HCT116 (cell line): ENCODE results near the gene BMP2K. TPM values are rescaled to one million over a fixed set of nuclear protein-coding genes. Genes with fewer than 3 reads are reported as not detected.

Experiments used
- ATAC-seq: fragments of 200-7000 bp; cut with Tn5 transposase; 2 replicates; pipeline ENCODE4 v1.9.1; 2020; ENCODE audit warnings: mild to moderate bottlenecking, moderate library complexity
- BruUV-seq: library from RNA; stranded (reverse); fragments of 400-500 nt; replicated peaks from 2 replicates; lab custom pipeline; 2021; lab: Mats Ljungman, UMichigan
- CTCF ChIA-PET: fragments of 300-600 bp; sonication (Branson Sonifier 250); formaldehyde crosslinking; loops from one replicate; lab custom pipeline; 2021; ENCODE audit warnings: antibody characterized with exemption; lab: Charles Lee
- POLR2A ChIA-PET: fragments of 300-600, 350-600 bp; sonication (Branson Sonifier 250); formaldehyde crosslinking; loops from one replicate; lab custom pipeline; 2021; ENCODE audit warnings: antibody characterized with exemption; lab: Charles Lee
- RAD21 ChIA-PET, 2 experiments: fragments of 300-600 bp; sonication (Branson Sonifier 250); formaldehyde crosslinking; loops; one replicate each; lab custom pipeline; 2023; ENCODE audit warnings: low total read pairs in 2 of 2; ENCODE audit not compliant: uncharacterized antibody in 2 of 2, unreplicated experiment in 2 of 2, low non-redundant PET in 1 of 2; lab: Charles Lee
- DNase-seq: peaks from one replicate; pipeline ENCODE4 v3.0.0-alpha.2; 2010; ENCODE audit warnings: low read depth, low spot score
- H2AFZ ChIP-seq: fragments of 200-600 bp; shearing (Covaris generic), sonication (generic); 2 replicates; pipeline ENCODE4 v1.6.1; 2017; ENCODE audit warnings: low read depth, mixed run types, mixed read lengths, antibody characterized with exemption, low read length; ENCODE audit not compliant: poor library complexity, severe bottlenecking
- H3K27ac ChIP-seq: 2 replicates; pipeline ENCODE4 v1.5.1; 2012; ENCODE audit warnings: low read depth, low read length
- H3K27me3 ChIP-seq: fragments of 200-600 bp; sonication (generic); 2 replicates; pipeline ENCODE4 v1.6.1; 2016; ENCODE audit warnings: mixed run types, low read length, mixed read lengths; ENCODE audit not compliant: insufficient read depth
- H3K36me3 ChIP-seq, 2 experiments: fragments of 200-500 bp in 1 of 2; fragments of 200-600 bp in 1 of 2; sonication (Bioruptor generic) in 1 of 2; sonication (generic) in 1 of 2; 2 replicates each; pipeline versions ENCODE4 v1.5.1 to v1.6.1; 2014 to 2016; ENCODE audit warnings: low read length in 2 of 2, inconsistent platforms in 1 of 2, mixed read lengths in 1 of 2, mixed run types in 1 of 2; ENCODE audit not compliant: insufficient read depth in 2 of 2, control insufficient read depth in 1 of 2
- H3K4me1 ChIP-seq, 2 experiments: fragments of 200-600 bp in 1 of 2; sonication (generic) in 1 of 2; 2 replicates each; pipeline versions ENCODE4 v1.5.1 to v1.6.1; 2012 to 2017; ENCODE audit warnings: low read length in 2 of 2, inconsistent platforms in 1 of 2, mild to moderate bottlenecking in 1 of 2, mixed read lengths in 1 of 2, mixed run types in 1 of 2, moderate library complexity in 1 of 2; ENCODE audit not compliant: insufficient read depth in 2 of 2, control insufficient read depth in 1 of 2
- H3K4me2 ChIP-seq: fragments of 200-600 bp; sonication (generic); 2 replicates; pipeline ENCODE4 v1.6.1; 2017; ENCODE audit warnings: mixed run types, low read length, mixed read lengths
- H3K4me3 ChIP-seq, 2 experiments: fragments of 200-600 bp in 1 of 2; sonication (generic) in 1 of 2; replicated peaks in 1 of 2; 2 replicates each; pipeline ENCODE4 v1.5.1; 2011 to 2016; ENCODE audit warnings: low read length in 2 of 2, control low read depth in 1 of 2, low read depth in 1 of 2, mild to moderate bottlenecking in 1 of 2, mixed read lengths in 1 of 2, mixed run types in 1 of 2
- H3K79me2 ChIP-seq: fragments of 200-600 bp; sonication (generic); 2 replicates; pipeline ENCODE4 v1.6.1; 2017; ENCODE audit warnings: mild to moderate bottlenecking, mixed run types, low read length, moderate library complexity, mixed read lengths; ENCODE audit not compliant: insufficient read depth
- H3K9ac ChIP-seq: fragments of 200-600 bp; sonication (generic); 2 replicates; pipeline ENCODE4 v1.6.1; 2016; ENCODE audit warnings: low read length, mixed read lengths
- H3K9me2 ChIP-seq: fragments of 200-600 bp; sonication (generic), shearing (Covaris generic); 2 replicates; pipeline ENCODE4 v1.6.1; 2017; ENCODE audit warnings: mixed run types, mild to moderate bottlenecking, moderate library complexity; ENCODE audit not compliant: insufficient read depth
- H3K9me3 ChIP-seq, 2 experiments: fragments of 200-500 bp in 1 of 2; fragments of 200-600 bp in 1 of 2; sonication (Bioruptor generic) in 1 of 2; sonication (generic) in 1 of 2; 2 replicates each; pipeline ENCODE4 v1.6.1; 2014 to 2017; ENCODE audit warnings: low read length in 2 of 2, mixed read lengths in 2 of 2, inconsistent platforms in 1 of 2, low read depth in 1 of 2, mild to moderate bottlenecking in 1 of 2, mixed run types in 1 of 2, moderate library complexity in 1 of 2; ENCODE audit not compliant: control insufficient read depth in 1 of 2, insufficient read depth in 1 of 2
- H4K20me1 ChIP-seq: fragments of 200-600 bp; sonication (generic), shearing (Covaris generic); 2 replicates; pipeline ENCODE4 v1.6.1; 2017; ENCODE audit warnings: mixed run types, mild to moderate bottlenecking, moderate library complexity; ENCODE audit not compliant: insufficient read depth
- CBX3 ChIP-seq: IDR thresholded peaks from 2 replicates; pipeline ENCODE4 v1.6.1; 2012; ENCODE audit warnings: low read depth
- CEBPB ChIP-seq: IDR thresholded peaks from 2 replicates; pipeline ENCODE4 v1.6.1; 2012; ENCODE audit warnings: low read depth
- EGR1 ChIP-seq: IDR thresholded peaks from 2 replicates; pipeline ENCODE4 v1.6.1; 2012; ENCODE audit warnings: low read depth
- ELF1 ChIP-seq: IDR thresholded peaks from 2 replicates; pipeline ENCODE4 v1.6.1; 2012; ENCODE audit warnings: low read depth, borderline replicate concordance
- EZH2 ChIP-seq: fragments of 200-600 bp; sonication (generic); IDR thresholded peaks from 2 replicates; pipeline ENCODE4 v1.6.1; 2017; ENCODE audit warnings: antibody characterized with exemption, mixed run types
- EZH2phosphoT487 ChIP-seq: fragments of 200-600 bp; IDR thresholded peaks from 2 replicates; pipeline ENCODE4 v1.6.1; 2018; ENCODE audit warnings: antibody characterized with exemption, borderline replicate concordance
- FOSL1 ChIP-seq: IDR thresholded peaks from 2 replicates; pipeline ENCODE4 v1.6.1; 2012; ENCODE audit warnings: low read depth
- POLR2A ChIP-seq: IDR thresholded peaks from 2 replicates; pipeline ENCODE4 v1.7.0; 2011; ENCODE audit warnings: borderline replicate concordance; ENCODE audit not compliant: insufficient read depth, insufficient read length; ENCODE audit errors: extremely low read depth
- POLR2AphosphoS5 ChIP-seq: IDR thresholded peaks from 2 replicates; pipeline ENCODE4 v1.6.1; 2011; ENCODE audit warnings: mild to moderate bottlenecking, low read depth, low read length, moderate library complexity
- RAD21 ChIP-seq: IDR thresholded peaks from 2 replicates; pipeline ENCODE4 v1.6.1; 2012; ENCODE audit warnings: low read depth, mild to moderate bottlenecking
- SP1 ChIP-seq: IDR thresholded peaks from 2 replicates; pipeline ENCODE4 v1.6.1; 2012; ENCODE audit warnings: low read depth
- YY1 ChIP-seq: IDR thresholded peaks from 2 replicates; pipeline ENCODE4 v1.6.1; 2011; ENCODE audit warnings: low read length, low read depth, moderate library complexity, mild to moderate bottlenecking; ENCODE audit not compliant: insufficient replicate concordance; ENCODE audit errors: extremely low read depth
- ZFX ChIP-seq: fragments of 450-650 bp; IDR thresholded peaks from 2 replicates; pipeline ENCODE4 v1.6.1; 2017
- intact Hi-C: fragments of 100-400 bp; cut with micrococcal nuclease; formaldehyde crosslinking; loops from 2 replicates; pipeline ENCODE4 v1.10.0; 2022
- total RNA-seq: library from RNA; stranded (reverse); gene quantifications from one replicate; pipeline ENCODE4 v1.2.1, GENCODE V29; 2021; ENCODE audit not compliant: unreplicated experiment
- TF ChIP-seq, protein P1 (sequence below): IDR thresholded peaks from 2 replicates; pipeline ENCODE4 v1.6.1; 2012
- TF ChIP-seq, protein P2 (sequence below): IDR thresholded peaks from 2 replicates; pipeline ENCODE4 v1.6.1; 2011; ENCODE audit warnings: mild to moderate bottlenecking, low read length, moderate library complexity; ENCODE audit not compliant: insufficient replicate concordance; ENCODE audit errors: extremely low read depth
- TF ChIP-seq, protein P3 (sequence below), 3 experiments: fragments of 200-600 bp in 1 of 3; sonication (generic) in 1 of 3; IDR thresholded peaks in 2 of 3; conservative IDR thresholded peaks in 1 of 3; 2 replicates each; pipeline ENCODE4 v1.5.1; 2012 to 2017; ENCODE audit warnings: low read depth in 2 of 3, low read length in 2 of 3, antibody characterized with exemption in 1 of 3, borderline replicate concordance in 1 of 3, control low read depth in 1 of 3, mild to moderate bottlenecking in 1 of 3, mixed read lengths in 1 of 3, mixed run types in 1 of 3, moderate library complexity in 1 of 3; ENCODE audit not compliant: insufficient read depth in 1 of 3

BMP2K gene
- total RNA-seq, 1 experiment from 2014 or later = 27.7 TPM

DNA sequence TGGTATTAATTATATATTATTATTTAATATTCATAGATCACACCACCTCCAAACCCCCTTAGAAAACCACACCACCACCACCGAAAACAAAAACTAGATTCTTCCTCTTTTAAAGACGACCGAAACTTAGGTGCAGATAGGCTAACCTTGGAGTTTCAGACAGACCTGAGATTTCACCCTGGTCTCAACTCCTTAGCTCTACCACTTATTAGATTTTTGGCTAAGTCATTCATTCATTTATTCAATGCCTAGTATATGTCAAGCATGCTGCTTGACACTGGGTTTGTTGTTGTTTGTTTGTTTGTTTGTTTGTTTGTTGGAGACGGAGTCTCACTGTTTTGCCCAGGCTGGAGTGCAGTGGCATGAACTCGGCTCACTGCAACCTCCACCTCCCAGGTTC lies 9.5 kb upstream of the BMP2K start:
- Histone ChIP-seq H3K4me3 (no peak overlapping the region), H3K36me3 (no peaks in the 10 kb centered on the region), H3K9me3 (no peaks in the 10 kb centered on the region), H3K27me3 (no peaks in the 10 kb centered on the region), H3K79me2 (no peaks in the 10 kb centered on the region), H3K9ac (no peak overlapping the region), H3K27ac (no peak overlapping the region), H3K4me1 (0 out of 4 replicates have a peak, but pooled peaks cover 0 to 3% of the 10 kb centered on the region in 2 experiments), H3K9me2 (no peaks in the 10 kb centered on the region), H2AFZ (no peak overlapping the region), H4K20me1 (no peaks in the 10 kb centered on the region), H3K4me2 (no peak overlapping the region)
- no TSS peak for BruUV-seq
- ATAC-seq (no peak), DNase-seq (no peak)
- POLR2A ChIA-PET = no interaction called here
- TF ChIP-seq CEBPB = no peak
- TF ChIP-seq, protein P1, sequence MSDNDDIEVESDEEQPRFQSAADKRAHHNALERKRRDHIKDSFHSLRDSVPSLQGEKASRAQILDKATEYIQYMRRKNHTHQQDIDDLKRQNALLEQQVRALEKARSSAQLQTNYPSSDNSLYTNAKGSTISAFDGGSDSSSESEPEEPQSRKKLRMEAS = no peak
- no peak for TF ChIP-seq EZH2phosphoT487
- no peak for TF ChIP-seq POLR2A
- TF ChIP-seq SP1 = no peak
- no peak for TF ChIP-seq YY1
- TF ChIP-seq CBX3 = no peak
- no peak for TF ChIP-seq POLR2AphosphoS5
- intact Hi-C loops = no loop called here
- CTCF ChIA-PET = no interaction called here
- RAD21 ChIA-PET = no interaction called here

DNA sequence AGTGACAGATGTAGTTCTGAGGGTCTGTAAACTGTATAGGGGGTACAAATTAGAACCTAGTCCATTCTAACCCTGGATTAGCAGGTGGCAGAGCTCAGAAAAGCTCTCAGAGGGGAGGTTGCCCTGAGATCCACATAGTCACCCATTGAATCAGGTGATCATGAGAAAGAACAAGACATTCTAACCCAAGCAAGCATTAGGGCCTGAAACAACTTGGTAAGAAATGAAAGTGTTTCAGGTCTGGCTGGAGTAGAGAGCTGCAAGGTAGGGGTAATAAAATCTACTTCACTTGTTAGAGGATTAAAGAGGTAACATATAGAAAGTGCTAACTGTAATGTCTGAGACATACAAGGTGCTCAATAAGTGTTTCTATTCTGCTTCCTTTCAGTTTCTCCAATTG lies 8.8 kb upstream of the BMP2K start:
- BruUV-seq = no TSS peak
- H3K4me1 ChIP-seq = 0 out of 4 replicates have a peak, but pooled peaks cover 0 to 3% of the 10 kb centered on the region in 2 experiments
- intact Hi-C loops = no loop called here
- no peaks in the 10 kb centered on the region for H3K27me3 ChIP-seq
- H3K9ac ChIP-seq = no peak overlapping the region
- H4K20me1 ChIP-seq = no peaks in the 10 kb centered on the region
- H3K9me3 ChIP-seq = no peaks in the 10 kb centered on the region
- H3K9me2 ChIP-seq = no peaks in the 10 kb centered on the region
- CTCF ChIA-PET = no interaction called here
- ATAC-seq = no peak
- H3K36me3 ChIP-seq = no peaks in the 10 kb centered on the region
- H3K27ac ChIP-seq = no peak overlapping the region
- no peak for DNase-seq
- TF ChIP-seq ZFX = no peak
- no peak for TF ChIP-seq YY1
- TF ChIP-seq EZH2phosphoT487 = no peak
- no peak for TF ChIP-seq ELF1
- TF ChIP-seq, protein P2, sequence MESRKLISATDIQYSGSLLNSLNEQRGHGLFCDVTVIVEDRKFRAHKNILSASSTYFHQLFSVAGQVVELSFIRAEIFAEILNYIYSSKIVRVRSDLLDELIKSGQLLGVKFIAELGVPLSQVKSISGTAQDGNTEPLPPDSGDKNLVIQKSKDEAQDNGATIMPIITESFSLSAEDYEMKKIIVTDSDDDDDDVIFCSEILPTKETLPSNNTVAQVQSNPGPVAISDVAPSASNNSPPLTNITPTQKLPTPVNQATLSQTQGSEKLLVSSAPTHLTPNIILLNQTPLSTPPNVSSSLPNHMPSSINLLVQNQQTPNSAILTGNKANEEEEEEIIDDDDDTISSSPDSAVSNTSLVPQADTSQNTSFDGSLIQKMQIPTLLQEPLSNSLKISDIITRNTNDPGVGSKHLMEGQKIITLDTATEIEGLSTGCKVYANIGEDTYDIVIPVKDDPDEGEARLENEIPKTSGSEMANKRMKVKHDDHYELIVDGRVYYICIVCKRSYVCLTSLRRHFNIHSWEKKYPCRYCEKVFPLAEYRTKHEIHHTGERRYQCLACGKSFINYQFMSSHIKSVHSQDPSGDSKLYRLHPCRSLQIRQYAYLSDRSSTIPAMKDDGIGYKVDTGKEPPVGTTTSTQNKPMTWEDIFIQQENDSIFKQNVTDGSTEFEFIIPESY = no peak
- TF ChIP-seq SP1 = no peak
- TF ChIP-seq, protein P3, sequence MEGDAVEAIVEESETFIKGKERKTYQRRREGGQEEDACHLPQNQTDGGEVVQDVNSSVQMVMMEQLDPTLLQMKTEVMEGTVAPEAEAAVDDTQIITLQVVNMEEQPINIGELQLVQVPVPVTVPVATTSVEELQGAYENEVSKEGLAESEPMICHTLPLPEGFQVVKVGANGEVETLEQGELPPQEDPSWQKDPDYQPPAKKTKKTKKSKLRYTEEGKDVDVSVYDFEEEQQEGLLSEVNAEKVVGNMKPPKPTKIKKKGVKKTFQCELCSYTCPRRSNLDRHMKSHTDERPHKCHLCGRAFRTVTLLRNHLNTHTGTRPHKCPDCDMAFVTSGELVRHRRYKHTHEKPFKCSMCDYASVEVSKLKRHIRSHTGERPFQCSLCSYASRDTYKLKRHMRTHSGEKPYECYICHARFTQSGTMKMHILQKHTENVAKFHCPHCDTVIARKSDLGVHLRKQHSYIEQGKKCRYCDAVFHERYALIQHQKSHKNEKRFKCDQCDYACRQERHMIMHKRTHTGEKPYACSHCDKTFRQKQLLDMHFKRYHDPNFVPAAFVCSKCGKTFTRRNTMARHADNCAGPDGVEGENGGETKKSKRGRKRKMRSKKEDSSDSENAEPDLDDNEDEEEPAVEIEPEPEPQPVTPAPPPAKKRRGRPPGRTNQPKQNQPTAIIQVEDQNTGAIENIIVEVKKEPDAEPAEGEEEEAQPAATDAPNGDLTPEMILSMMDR (IDR thresholded peaks at IDR 0.05 in 2 of 3, conservative IDR thresholded peaks at IDR 0.05 in 1 of 3; ENCODE audit: borderline replicate concordance in 1 of 3, insufficient read depth in 1 of 3, low read depth in 2 of 3, low read length in 2 of 3) = no peak
- TF ChIP-seq POLR2AphosphoS5 = no peak
- TF ChIP-seq POLR2A = no peak
- no peak for TF ChIP-seq RAD21
- TF ChIP-seq FOSL1 = no peak
- TF ChIP-seq EGR1 = no peak
- TF ChIP-seq EZH2 = no peak
- TF ChIP-seq CBX3 = no peak
- POLR2A ChIA-PET = no interaction called here
- no peak overlapping the region for H2AFZ ChIP-seq
- RAD21 ChIA-PET = no interaction called here
- no peak overlapping the region for H3K4me3 ChIP-seq
- no peaks in the 10 kb centered on the region for H3K79me2 ChIP-seq
- no peak overlapping the region for H3K4me2 ChIP-seq
